IgD-negative memory B cell (primary cell): Measurements from ENCODE around the gene GABPB1. TPM values are rescaled to one million over a fixed set of nuclear protein-coding genes. Genes with fewer than 3 reads are reported as not detected.
A peak's percentile ranks its signal among the peaks of the same experiment; 100 is the strongest.
"Not testable (repeated sequence)": the region's sequence is repeated elsewhere in the genome, so short reads cannot be mapped to it uniquely, and the experiment has no call there.

Experiments
- H3K27ac Mint-ChIP-seq, 3 donors: one replicate each; pipeline ENCODE4 v1.8.0; 2020 to 2022; ENCODE audit warnings: mild to moderate bottlenecking in 3 of 3, mixed read lengths in 3 of 3, moderate library complexity in 1 of 3
- H3K27me3 Mint-ChIP-seq: one replicate; pipeline ENCODE4 v1.8.0; 2021; ENCODE audit warnings: mixed read lengths
- H3K36me3 Mint-ChIP-seq: one replicate; pipeline ENCODE4 v1.8.0; 2020; ENCODE audit warnings: mild to moderate bottlenecking, mixed read lengths
- H3K4me1 Mint-ChIP-seq, 3 donors: one replicate each; pipeline ENCODE4 v1.8.0; 2020 to 2022; ENCODE audit warnings: mixed read lengths in 3 of 3, mild to moderate bottlenecking in 1 of 3
- H3K4me3 Mint-ChIP-seq, 4 donors: one replicate each; pipeline ENCODE4 v1.8.0; 2020 to 2022; ENCODE audit warnings: mild to moderate bottlenecking in 4 of 4, mixed read lengths in 4 of 4, moderate library complexity in 3 of 4
- H3K9me3 Mint-ChIP-seq, 3 donors: one replicate each; pipeline ENCODE4 v1.8.0; 2020 to 2021; ENCODE audit warnings: mixed read lengths in 3 of 3, mild to moderate bottlenecking in 1 of 3
- polyA plus RNA-seq: library from polyadenylated mRNA; unstranded; fragments of 300-500 nt; fragmentation: Illumina TruSeq; gene quantifications from one replicate; pipeline ENCODE4 v1.2.3, GENCODE V29; 2021

The GABPB1 gene
- polyA plus RNA-seq, result 31.4 TPM

DNA sequence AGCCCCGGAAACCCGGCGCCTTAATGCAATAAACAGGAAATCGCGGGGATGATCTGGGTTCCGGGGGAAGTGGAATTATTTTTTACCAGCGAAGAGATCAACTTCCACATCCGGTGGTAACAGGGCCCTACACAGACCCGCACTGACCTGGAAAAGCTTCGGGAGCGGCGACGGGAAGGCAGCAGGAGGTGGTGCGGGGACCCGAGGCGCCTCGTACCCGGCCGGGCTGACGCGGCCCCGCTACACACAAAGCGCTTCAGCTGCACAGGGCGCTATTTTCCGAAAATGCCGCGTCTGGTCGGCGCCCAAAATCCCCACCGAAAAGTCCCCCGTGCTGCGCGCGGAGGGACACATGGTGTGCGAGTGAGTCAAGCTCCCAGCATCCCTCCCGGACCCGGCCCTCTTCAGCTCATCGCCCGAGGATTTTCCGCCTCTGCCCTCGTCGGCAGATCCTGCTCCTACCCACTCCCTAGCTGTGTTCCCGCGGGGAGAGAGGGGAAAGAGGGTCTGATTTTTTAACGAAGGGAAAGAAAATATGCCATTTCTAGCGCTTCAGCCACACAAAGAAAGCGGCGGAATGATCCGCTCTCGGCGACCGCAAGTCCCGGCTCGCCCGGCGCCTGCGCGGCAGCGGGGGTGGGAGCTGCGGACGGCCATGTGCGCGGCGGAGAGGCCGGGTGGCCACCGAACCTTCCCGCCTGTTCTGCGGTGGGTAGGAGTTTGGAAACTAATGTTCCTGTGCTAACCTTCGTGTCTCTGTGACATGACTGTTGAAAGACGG is at the start of gene GABPB1:
Gene GABPB1 (minus strand): TSS at position 361 of the 781 bp plus-strand sequence. CDS start 45,400 bp downstream, outside the sequence.
- Mint-ChIP-seq H3K36me3 (peaks cover 12% of the 10 kb centered on the region), H3K4me3 (peak within 1 kb of the TSS; percentile 98 to 99 (median 98)), H3K27ac (peak within 1 kb of the TSS; percentile 98 to 100 (median 99)), H3K9me3 (no peaks in the 10 kb centered on the region), H3K4me1 (peaks cover 39 to 58% (median 41%) of the 10 kb centered on the region in 3 donors), H3K27me3 (no peaks in the 10 kb centered on the region)

- H3K4me3 Mint-ChIP-seq, H3K9me3 Mint-ChIP-seq, H3K27me3 Mint-ChIP-seq, H3K4me1 Mint-ChIP-seq, H3K36me3 Mint-ChIP-seq, H3K27ac Mint-ChIP-seq: not testable (repeated sequence)
Measured at GRCh38 chr15:50391561-50391960, 36.6 kb upstream of the GABPB1 start.

DNA sequence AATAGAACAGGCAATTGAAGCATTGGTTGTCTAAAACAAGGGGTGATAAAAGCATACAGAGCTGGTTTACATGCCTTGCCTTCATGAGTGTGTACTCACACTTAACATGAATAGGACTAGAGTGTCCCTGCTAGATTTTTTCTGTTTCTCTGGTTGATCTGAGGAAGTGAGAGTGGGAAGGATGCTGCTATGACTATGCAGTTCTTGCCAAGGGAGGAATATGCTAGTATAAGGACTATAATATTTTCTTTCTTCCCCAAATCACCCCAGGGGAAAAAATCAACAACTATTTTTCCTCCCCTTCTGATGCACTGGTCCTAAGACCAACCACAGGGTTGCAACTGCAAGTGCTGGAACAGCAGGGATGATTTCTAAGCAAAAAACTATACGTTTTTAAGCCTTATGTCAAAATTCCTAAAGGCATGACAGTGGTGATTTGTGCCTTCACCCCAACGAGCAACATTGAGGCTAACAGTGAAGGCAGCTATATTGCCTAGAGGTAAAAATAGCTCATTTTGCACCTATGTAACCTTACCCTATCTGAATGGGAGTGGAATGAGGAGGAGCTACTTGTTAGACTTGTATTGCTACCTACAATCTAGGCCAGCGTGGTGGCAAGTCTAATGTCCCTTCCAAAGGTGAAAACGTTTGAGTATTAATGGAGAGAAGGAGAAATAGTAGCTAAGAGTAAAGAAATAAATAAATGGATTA is 35.7 kb upstream of the GABPB1 start:
- H3K27me3 Mint-ChIP-seq, result no peaks in the 10 kb centered on the region
- peaks cover 2% of the 10 kb centered on the region for H3K36me3 Mint-ChIP-seq
- peak overlapping the region in 2 of 3 donors; percentile 31 to 41 for H3K27ac Mint-ChIP-seq
- H3K9me3 Mint-ChIP-seq, result no peaks in the 10 kb centered on the region
- no peak overlapping the region for H3K4me3 Mint-ChIP-seq
- H3K4me1 Mint-ChIP-seq, result peaks cover 0 to 4% (median 2%) of the 10 kb centered on the region in 3 donors

DNA sequence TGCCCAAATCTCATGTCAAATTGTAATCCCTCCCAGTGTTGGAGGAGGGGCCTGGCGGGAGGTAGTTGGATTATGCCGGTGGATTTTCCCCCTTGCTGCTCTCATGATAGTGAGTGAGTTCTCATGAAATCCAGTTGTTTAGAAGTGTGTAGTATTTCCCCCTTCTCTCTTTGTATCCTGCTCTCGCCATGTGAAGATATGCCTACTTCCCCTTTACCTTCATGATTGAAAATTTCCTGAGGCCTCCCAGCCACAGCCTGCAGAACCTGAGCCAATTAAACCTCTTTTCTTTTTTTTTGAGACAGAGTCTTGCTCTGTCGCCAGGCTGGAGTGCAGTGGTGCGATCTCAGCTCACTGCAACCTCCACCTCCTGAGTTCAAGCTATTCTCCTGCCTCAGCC is 27.4 kb upstream of the GABPB1 start:
- H3K4me3 Mint-ChIP-seq, H3K36me3 Mint-ChIP-seq, H3K27ac Mint-ChIP-seq, H3K9me3 Mint-ChIP-seq, H3K27me3 Mint-ChIP-seq: not testable (repeated sequence)
- H3K4me1 Mint-ChIP-seq, result peaks cover 7 to 14% (median 7%) of the 10 kb centered on the region in 3 donors

- Mint-ChIP-seq H3K27ac (no peak overlapping the region), H3K36me3 (no peaks in the 10 kb centered on the region), H3K27me3 (no peaks in the 10 kb centered on the region), H3K4me3 (no peak overlapping the region), H3K9me3 (no peaks in the 10 kb centered on the region), H3K4me1 (peaks cover 7 to 16% (median 9%) of the 10 kb centered on the region in 3 donors)
Measured at GRCh38 chr15:50381438-50381837, 26.4 kb upstream of the GABPB1 start.

GRCh38 chr15:50380089-50380488 is 25.1 kb upstream of the GABPB1 start:
- Mint-ChIP-seq H3K4me1 (peaks cover 7 to 16% (median 9%) of the 10 kb centered on the region in 3 donors), H3K36me3 (no peaks in the 10 kb centered on the region), H3K27me3 (no peaks in the 10 kb centered on the region), H3K27ac (no peak overlapping the region), H3K4me3 (no peak overlapping the region), H3K9me3 (peaks cover 0 to 1% (median 0%) of the 10 kb centered on the region in 3 donors)

- peaks cover 7 to 16% (median 9%) of the 10 kb centered on the region in 3 donors for H3K4me1 Mint-ChIP-seq
- H3K27me3 Mint-ChIP-seq, H3K36me3 Mint-ChIP-seq, H3K27ac Mint-ChIP-seq, H3K9me3 Mint-ChIP-seq, H3K4me3 Mint-ChIP-seq: not testable (repeated sequence)
Measured at GRCh38 chr15:50379413-50379812, 24.4 kb upstream of the GABPB1 start.

- peaks cover under 1% of the 10 kb centered on the region for H3K36me3 Mint-ChIP-seq
- H3K27me3 Mint-ChIP-seq, result no peaks in the 10 kb centered on the region
- peaks cover 0 to 1% (median 0%) of the 10 kb centered on the region in 3 donors for H3K9me3 Mint-ChIP-seq
- H3K4me1 Mint-ChIP-seq, result peaks cover 7 to 16% (median 9%) of the 10 kb centered on the region in 3 donors
- no peak overlapping the region for H3K4me3 Mint-ChIP-seq
- no peak overlapping the region for H3K27ac Mint-ChIP-seq
Measured at GRCh38 chr15:50378776-50379175, 23.8 kb upstream of the GABPB1 start.

GRCh38 chr15:50377867-50378751 is 23.1 kb upstream of the GABPB1 start:
- Mint-ChIP-seq H3K27ac (peak overlapping the region in 2 of 3 donors; percentile 0 to 7), H3K4me3 (peak overlapping the region in 2 of 4 donors; percentile 17 to 45), H3K36me3 (peaks cover 1% of the 10 kb centered on the region), H3K9me3 (peaks cover 0 to 1% (median 0%) of the 10 kb centered on the region in 3 donors), H3K27me3 (no peaks in the 10 kb centered on the region), H3K4me1 (peaks cover 7 to 16% (median 9%) of the 10 kb centered on the region in 3 donors)

- not testable (repeated sequence) for H3K4me3 Mint-ChIP-seq, H3K27me3 Mint-ChIP-seq, H3K36me3 Mint-ChIP-seq, H3K9me3 Mint-ChIP-seq, H3K27ac Mint-ChIP-seq
- peaks cover 0 to 14% (median 13%) of the 10 kb centered on the region in 3 donors for H3K4me1 Mint-ChIP-seq
Measured at GRCh38 chr15:50369564-50369963, 14.6 kb upstream of the GABPB1 start.

DNA sequence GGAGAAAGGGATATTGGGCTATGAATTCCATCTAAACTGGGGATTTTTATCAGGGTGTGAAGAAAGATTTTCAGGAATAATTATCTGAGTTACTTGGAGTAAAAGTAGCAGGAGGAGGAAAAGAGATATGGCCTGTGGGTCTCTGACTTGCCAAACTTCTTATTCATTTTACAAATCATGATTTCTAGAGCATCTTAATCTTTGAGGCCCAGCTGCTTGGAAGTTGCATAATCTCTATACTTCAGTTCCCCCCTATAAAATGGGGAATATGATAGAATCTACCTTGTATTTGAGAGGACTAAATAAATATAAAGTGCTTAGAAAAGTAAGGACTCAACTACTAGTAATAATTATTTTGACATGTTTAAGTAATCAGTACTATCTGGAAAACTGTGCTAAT is 11.0 kb upstream of the GABPB1 start:
- Mint-ChIP-seq H3K36me3 (peaks cover 4% of the 10 kb centered on the region), H3K27me3 (no peaks in the 10 kb centered on the region), H3K9me3 (no peaks in the 10 kb centered on the region), H3K4me1 (peaks cover 4 to 23% (median 18%) of the 10 kb centered on the region in 3 donors), H3K27ac (peak overlapping the region in 2 of 3 donors; percentile 64 to 84), H3K4me3 (no peak overlapping the region)

DNA sequence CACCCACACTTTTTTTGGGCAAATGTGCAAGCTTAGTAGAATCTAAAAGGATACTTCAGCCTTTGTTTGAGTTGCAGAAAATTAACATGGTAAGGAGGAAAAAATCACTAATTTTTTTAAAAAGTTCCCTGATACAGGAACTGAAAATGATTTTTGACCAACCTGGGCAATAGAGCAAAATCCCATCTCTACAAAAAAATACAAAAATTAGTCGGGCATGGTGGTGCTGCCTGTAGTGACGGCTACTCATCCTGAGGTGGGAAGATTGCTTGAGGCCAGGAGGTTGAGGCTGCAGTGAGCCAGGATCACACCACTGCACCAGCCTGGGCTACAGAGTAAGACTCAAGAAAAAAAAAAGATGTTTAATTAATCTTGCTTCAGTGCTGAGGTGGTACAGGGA is 10.6 kb upstream of the GABPB1 start:
- Mint-ChIP-seq H3K27me3 (no peaks in the 10 kb centered on the region), H3K9me3 (no peaks in the 10 kb centered on the region), H3K4me1 (peaks cover 4 to 23% (median 18%) of the 10 kb centered on the region in 3 donors), H3K4me3 (no peak overlapping the region), H3K27ac (peak overlapping the region in 2 of 3 donors; percentile 64 to 84), H3K36me3 (peaks cover 4% of the 10 kb centered on the region)

- Mint-ChIP-seq H3K9me3 (no peaks in the 10 kb centered on the region), H3K36me3 (peaks cover 3% of the 10 kb centered on the region), H3K27me3 (no peaks in the 10 kb centered on the region), H3K27ac (peak overlapping the region in 1 of 3 donors; percentile 45), H3K4me1 (peaks cover 8 to 24% (median 23%) of the 10 kb centered on the region in 3 donors), H3K4me3 (no peak overlapping the region)
Measured at GRCh38 chr15:50363612-50364011, 8.6 kb upstream of the GABPB1 start.

DNA sequence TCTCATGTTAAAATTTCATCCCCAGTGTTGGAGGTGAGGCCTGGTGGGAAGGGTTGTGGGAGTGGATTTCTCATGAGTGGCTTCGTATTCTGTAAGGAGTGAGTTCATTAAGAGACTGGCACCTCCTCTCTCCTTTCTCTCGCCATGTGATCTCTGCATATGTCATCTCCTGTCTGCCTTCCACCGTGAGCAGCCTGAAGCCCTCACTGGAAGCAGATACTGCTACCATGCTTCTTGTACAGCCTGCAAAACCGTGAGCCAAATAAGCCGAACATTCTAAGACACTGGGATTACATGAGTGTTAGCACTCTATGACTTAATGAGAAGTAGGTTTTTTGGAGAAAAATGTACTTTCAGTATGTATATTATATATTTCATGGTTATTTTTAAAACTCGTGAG is 6.8 kb upstream of the GABPB1 start:
- no peak overlapping the region for H3K4me3 Mint-ChIP-seq
- no peaks in the 10 kb centered on the region for H3K9me3 Mint-ChIP-seq
- H3K36me3 Mint-ChIP-seq, result peaks cover 7% of the 10 kb centered on the region
- peaks cover 17 to 32% (median 27%) of the 10 kb centered on the region in 3 donors for H3K4me1 Mint-ChIP-seq
- H3K27me3 Mint-ChIP-seq, result no peaks in the 10 kb centered on the region
- peak overlapping the region in 2 of 3 donors; percentile 41 to 63 for H3K27ac Mint-ChIP-seq
